Activated T-helper 17 cell treated with anti-CD3 and anti-CD28 coated beads, Interleukin-2, amount 50 U/mL, for 72 hours (primary cell): ENCODE results near the gene SLC6A7. TPM values are rescaled to one million over a fixed set of nuclear protein-coding genes. Genes with fewer than 3 reads are reported as not detected.

Experiments used
- ATAC-seq: fragments of 150-1000 bp; cut with Tn5 transposase; replicated peaks from 2 replicates; pipeline ENCODE4 v1.10.0; 2021; ENCODE audit warnings: mild to moderate bottlenecking, moderate library complexity
- H3K27ac Mint-ChIP-seq: one replicate; pipeline ENCODE4 v1.8.0; 2022; ENCODE audit warnings: mixed read lengths
- H3K27me3 Mint-ChIP-seq: one replicate; pipeline ENCODE4 v1.8.0; 2022; ENCODE audit warnings: mixed read lengths
- H3K36me3 Mint-ChIP-seq: one replicate; pipeline ENCODE4 v1.8.0; 2022; ENCODE audit warnings: low read depth, mild to moderate bottlenecking, mixed read lengths
- H3K4me1 Mint-ChIP-seq: one replicate; pipeline ENCODE4 v1.8.0; 2022; ENCODE audit warnings: mixed read lengths
- H3K4me3 Mint-ChIP-seq: one replicate; pipeline ENCODE4 v1.8.0; 2022; ENCODE audit warnings: mild to moderate bottlenecking, mixed read lengths
- H3K9me3 Mint-ChIP-seq: one replicate; pipeline ENCODE4 v1.8.0; 2022; ENCODE audit warnings: mixed read lengths
- total RNA-seq, 2 donors: library from RNA; stranded (reverse); gene quantifications; one replicate each; pipeline ENCODE4 v1.2.3, GENCODE V29; 2022

SLC6A7 gene
- not detected for total RNA-seq

- H3K36me3 Mint-ChIP-seq: no peaks in the 10 kb centered on the region
- no peaks in the 10 kb centered on the region for H3K9me3 Mint-ChIP-seq
- H3K4me3 Mint-ChIP-seq: no peak within 1 kb of the TSS
- no peaks in the 10 kb centered on the region for H3K4me1 Mint-ChIP-seq
- peaks cover 23% of the 10 kb centered on the region for H3K27me3 Mint-ChIP-seq
- ATAC-seq: no peak
- H3K27ac Mint-ChIP-seq: no peak within 1 kb of the TSS
Measured at GRCh38 chr5:150189728-150190502, at the start of gene SLC6A7. Gene SLC6A7 (plus strand): TSS chr5:150190062. CDS start chr5:150190328, 266 bp downstream.

GRCh38 chr5:150140830-150141229, 49.0 kb upstream of the SLC6A7 start:
- Mint-ChIP-seq H3K27me3 (peaks cover 5% of the 10 kb centered on the region), H3K27ac (no peak overlapping the region), H3K4me3 (no peak overlapping the region), H3K4me1 (no peaks in the 10 kb centered on the region), H3K9me3 (no peaks in the 10 kb centered on the region), H3K36me3 (no peaks in the 10 kb centered on the region)
- no peak for ATAC-seq

GRCh38 chr5:150141544-150142184, 48.2 kb upstream of the SLC6A7 start:
- Mint-ChIP-seq H3K4me1 (no peaks in the 10 kb centered on the region), H3K9me3 (no peaks in the 10 kb centered on the region), H3K4me3 (no peak overlapping the region), H3K27me3 (peaks cover 6% of the 10 kb centered on the region), H3K36me3 (no peaks in the 10 kb centered on the region), H3K27ac (no peak overlapping the region)
- ATAC-seq: no peak

- ATAC-seq: no peak
- no peak overlapping the region for H3K4me3 Mint-ChIP-seq
- H3K36me3 Mint-ChIP-seq: no peaks in the 10 kb centered on the region
- no peaks in the 10 kb centered on the region for H3K9me3 Mint-ChIP-seq
- H3K4me1 Mint-ChIP-seq: no peaks in the 10 kb centered on the region
- H3K27me3 Mint-ChIP-seq: peaks cover 6% of the 10 kb centered on the region
- H3K27ac Mint-ChIP-seq: no peak overlapping the region
Measured at GRCh38 chr5:150142185-150142958, 47.5 kb upstream of the SLC6A7 start.

- Mint-ChIP-seq H3K9me3 (no peaks in the 10 kb centered on the region), H3K4me3 (no peak overlapping the region), H3K27me3 (peaks cover 6% of the 10 kb centered on the region), H3K4me1 (no peaks in the 10 kb centered on the region), H3K27ac (no peak overlapping the region), H3K36me3 (no peaks in the 10 kb centered on the region)
- ATAC-seq: no peak
Measured at GRCh38 chr5:150142959-150143349, 46.9 kb upstream of the SLC6A7 start.

- Mint-ChIP-seq H3K36me3 (no peaks in the 10 kb centered on the region), H3K4me3 (no peak overlapping the region), H3K27ac (no peak overlapping the region), H3K9me3 (no peaks in the 10 kb centered on the region), H3K27me3 (peaks cover 6% of the 10 kb centered on the region), H3K4me1 (no peaks in the 10 kb centered on the region)
- no peak for ATAC-seq
Measured at GRCh38 chr5:150143350-150144245, 46.3 kb upstream of the SLC6A7 start.

GRCh38 chr5:150144246-150144801, 45.5 kb upstream of the SLC6A7 start:
- H3K4me1 Mint-ChIP-seq: no peaks in the 10 kb centered on the region
- H3K4me3 Mint-ChIP-seq: no peak overlapping the region
- H3K27me3 Mint-ChIP-seq: peaks cover 6% of the 10 kb centered on the region

GRCh38 chr5:150144879-150145278, 45.0 kb upstream of the SLC6A7 start:
- H3K27ac Mint-ChIP-seq: no peak overlapping the region
- no peaks in the 10 kb centered on the region for H3K36me3 Mint-ChIP-seq
- H3K4me3 Mint-ChIP-seq: no peak overlapping the region
- ATAC-seq: no peak
- H3K9me3 Mint-ChIP-seq: no peaks in the 10 kb centered on the region
- H3K27me3 Mint-ChIP-seq: peaks cover 6% of the 10 kb centered on the region
- no peaks in the 10 kb centered on the region for H3K4me1 Mint-ChIP-seq

More at GRCh38 chr5:150144246-150144801, 45.5 kb upstream of the SLC6A7 start:
- H3K36me3 Mint-ChIP-seq: no peaks in the 10 kb centered on the region
- H3K9me3 Mint-ChIP-seq: no peaks in the 10 kb centered on the region
- no peak overlapping the region for H3K27ac Mint-ChIP-seq
- no peak for ATAC-seq

- H3K27me3 Mint-ChIP-seq: peaks cover 6% of the 10 kb centered on the region
- no peak for ATAC-seq
- H3K36me3 Mint-ChIP-seq: no peaks in the 10 kb centered on the region
- no peak overlapping the region for H3K27ac Mint-ChIP-seq
- H3K9me3 Mint-ChIP-seq: no peaks in the 10 kb centered on the region
- no peak overlapping the region for H3K4me3 Mint-ChIP-seq
- no peaks in the 10 kb centered on the region for H3K4me1 Mint-ChIP-seq
Measured at GRCh38 chr5:150146235-150146634, 43.6 kb upstream of the SLC6A7 start.

GRCh38 chr5:150146862-150147601, 42.8 kb upstream of the SLC6A7 start:
- no peaks in the 10 kb centered on the region for H3K36me3 Mint-ChIP-seq
- no peak overlapping the region for H3K27ac Mint-ChIP-seq
- H3K4me3 Mint-ChIP-seq: no peak overlapping the region
- no peaks in the 10 kb centered on the region for H3K4me1 Mint-ChIP-seq
- ATAC-seq: no peak
- H3K9me3 Mint-ChIP-seq: no peaks in the 10 kb centered on the region
- H3K27me3 Mint-ChIP-seq: peaks cover 6% of the 10 kb centered on the region

GRCh38 chr5:150147670-150148069, 42.2 kb upstream of the SLC6A7 start:
- Mint-ChIP-seq H3K27ac (no peak overlapping the region), H3K27me3 (peaks cover 6% of the 10 kb centered on the region), H3K4me1 (no peaks in the 10 kb centered on the region), H3K4me3 (no peak overlapping the region), H3K36me3 (no peaks in the 10 kb centered on the region), H3K9me3 (no peaks in the 10 kb centered on the region)
- no peak for ATAC-seq

GRCh38 chr5:150148117-150148927, 41.5 kb upstream of the SLC6A7 start:
- Mint-ChIP-seq H3K36me3 (no peaks in the 10 kb centered on the region), H3K4me1 (no peaks in the 10 kb centered on the region), H3K4me3 (no peak overlapping the region)

GRCh38 chr5:150149618-150150017, 40.2 kb upstream of the SLC6A7 start:
- ATAC-seq: no peak
- no peaks in the 10 kb centered on the region for H3K4me1 Mint-ChIP-seq
- no peak overlapping the region for H3K27ac Mint-ChIP-seq
- no peaks in the 10 kb centered on the region for H3K9me3 Mint-ChIP-seq
- no peaks in the 10 kb centered on the region for H3K36me3 Mint-ChIP-seq
- H3K4me3 Mint-ChIP-seq: no peak overlapping the region
- peaks cover 14% of the 10 kb centered on the region for H3K27me3 Mint-ChIP-seq

More at GRCh38 chr5:150148117-150148927, 41.5 kb upstream of the SLC6A7 start:
- no peak for ATAC-seq
- H3K27ac Mint-ChIP-seq: no peak overlapping the region
- no peaks in the 10 kb centered on the region for H3K9me3 Mint-ChIP-seq
- H3K27me3 Mint-ChIP-seq: peaks cover 6% of the 10 kb centered on the region
